Spleen (tissue), 11 donors: ENCODE measurements around the gene TRERF1. TPM values are rescaled to one million over a fixed set of nuclear protein-coding genes. Genes with fewer than 3 reads are reported as not detected.

ENCODE experiments used
- DNase-seq: peaks from one replicate; pipeline ENCODE4 v3.0.0-alpha.2; 2020
- H3K27ac ChIP-seq, 8 donors: fragments of 200-600 bp; sonication (generic) in 7 of 8; 1 replicate in 4 of 8; 2 replicates in 4 of 8; pipeline versions ENCODE4 v1.5.0 to v1.8.0; 2016 to 2021; ENCODE audit warnings: inconsistent platforms in 4 of 8, mild to moderate bottlenecking in 4 of 8, moderate library complexity in 1 of 8
- H3K27me3 ChIP-seq, 7 donors: fragments of 200-600 bp; sonication (generic) in 6 of 7; replicated peaks in 1 of 7; 1 replicate in 4 of 7; 2 replicates in 3 of 7; pipeline versions ENCODE4 v1.5.0 to v1.8.0; 2016 to 2021; ENCODE audit warnings: inconsistent platforms in 3 of 7, mild to moderate bottlenecking in 1 of 7
- H3K36me3 ChIP-seq, 6 donors: fragments of 200-600 bp; sonication (generic) in 5 of 6; 1 replicate in 4 of 6; 2 replicates in 2 of 6; pipeline versions ENCODE4 v1.5.0 to v1.8.0; 2016 to 2021; ENCODE audit warnings: inconsistent platforms in 2 of 6
- H3K4me1 ChIP-seq, 6 donors: fragments of 200-600 bp; sonication (generic) in 5 of 6; 1 replicate in 3 of 6; 2 replicates in 3 of 6; pipeline versions ENCODE4 v1.5.0 to v1.8.0; 2016 to 2021; ENCODE audit warnings: inconsistent platforms in 3 of 6
- H3K4me3 ChIP-seq, 8 donors: fragments of 200-600 bp; sonication (generic) in 7 of 8; 1 replicate in 4 of 8; 2 replicates in 4 of 8; pipeline versions ENCODE4 v1.5.0 to v1.8.0; 2016 to 2021; ENCODE audit warnings: inconsistent platforms in 4 of 8, mild to moderate bottlenecking in 4 of 8, moderate library complexity in 2 of 8
- H3K9me3 ChIP-seq, 8 donors: fragments of 200-600 bp; sonication (generic) in 7 of 8; 1 replicate in 4 of 8; 2 replicates in 4 of 8; pipeline versions ENCODE4 v1.5.0 to v1.8.0; 2016 to 2021; ENCODE audit warnings: inconsistent platforms in 4 of 8
- CTCF ChIP-seq, 11 experiments: fragments of 200-600 bp in 7 of 11; fragments of 450-650 bp in 4 of 11; sonication (generic) in 4 of 11; IDR thresholded peaks in 8 of 11; conservative IDR thresholded peaks in 3 of 11; 1 replicate in 7 of 11; 2 replicates in 4 of 11; pipeline versions ENCODE4 v1.4.0 to v1.8.0; 2016 to 2021; ENCODE audit warnings: antibody characterized with exemption in 11 of 11, inconsistent platforms in 4 of 11, mild to moderate bottlenecking in 1 of 11
- POLR2A ChIP-seq, 3 donors: fragments of 450-650 bp; IDR thresholded peaks; one replicate each; pipeline ENCODE4 v1.5.1; 2017; ENCODE audit warnings: antibody characterized with exemption in 3 of 3, mild to moderate bottlenecking in 1 of 3
- POLR2AphosphoS5 ChIP-seq, 3 donors: sonication (generic); formaldehyde crosslinking; IDR thresholded peaks; one replicate each; pipeline ENCODE4 v1.5.1; 2017; ENCODE audit warnings: antibody characterized with exemption in 3 of 3
- WGBS, 5 donors: extraction: QIAGEN DNeasy Blood & Tissue Kit in 3 of 5; methylation state at CpG; one replicate each; pipeline versions ENCODE4 v1.1.5 to v1.1.7; 2013 to 2018; 5-methylcytosine and 5-hydroxymethylcytosine counted together
- intact Hi-C: fragments of 100-400 bp; cut with DNase I; formaldehyde crosslinking; loops from one replicate; pipeline ENCODE4 v1.15.0; 2023; ENCODE audit warnings: low total_unique reads
- polyA plus RNA-seq, 3 donors: library from polyadenylated mRNA; stranded (reverse); fragments of 200-250 nt; gene quantifications; one replicate each; pipeline ENCODE4 v1.2.1, GENCODE V29; 2013
- total RNA-seq, 7 donors: library from RNA; depleted of rRNA in 3 of 7; stranded (reverse); fragments of >200 nt in 3 of 7; fragmentation: NEBNext Ultra II Directional in 4 of 7; extraction: Animal tissue kit (Norgen Biotek cat#: 25700) in 4 of 7; gene quantifications; one replicate each; pipeline versions ENCODE4 v1.1.0 to v1.2.1, GENCODE V29; 2016 to 2021
- donor health status: healthy with polysubstance abuse.
- donor health status: DM: no; HTN: no; CAD: no; lungs with moderate emphysema.
- donor health status: DM: no; HTN: no; CAD: no.
- donor health status: Bipolar disorder and iron deficiency.
- donor health status: healthy.
- donor health status: DM: no; HTN: no; CAD: no.
- donor health status: DM: yes; HTN: yes; CAD: no.

TRERF1 gene
- total and polyA plus RNA-seq, 10 donors = 1.5 to 16.9 (median 12.4) TPM

GRCh38 chr6:42249279-42249678 is 202.4 kb downstream of the TRERF1 start:
- Histone ChIP-seq H3K36me3 (peaks cover 0 to 91% (median 13%) of the 10 kb centered on the region in 6 donors), H3K4me3 (no peak overlapping the region), H3K9me3 (no peaks in the 10 kb centered on the region), H3K27me3 (no peaks in the 10 kb centered on the region), H3K4me1 (peaks cover 3 to 30% (median 19%) of the 10 kb centered on the region in 6 donors), H3K27ac (no peak overlapping the region)
- no peak for DNase-seq
- TF ChIP-seq POLR2AphosphoS5 (IDR thresholded peaks at IDR 0.05) (no peak), POLR2A (IDR thresholded peaks at IDR 0.05) (no peak), CTCF (IDR thresholded peaks at IDR 0.05 in 8 of 11, conservative IDR thresholded peaks at IDR 0.05 in 3 of 11) (no peak)
- intact Hi-C loops = no loop called here
- WGBS, 5 donors = 39 to 82% (median 58%) methylated on average over 3 of the region's 3 CpGs

DNA sequence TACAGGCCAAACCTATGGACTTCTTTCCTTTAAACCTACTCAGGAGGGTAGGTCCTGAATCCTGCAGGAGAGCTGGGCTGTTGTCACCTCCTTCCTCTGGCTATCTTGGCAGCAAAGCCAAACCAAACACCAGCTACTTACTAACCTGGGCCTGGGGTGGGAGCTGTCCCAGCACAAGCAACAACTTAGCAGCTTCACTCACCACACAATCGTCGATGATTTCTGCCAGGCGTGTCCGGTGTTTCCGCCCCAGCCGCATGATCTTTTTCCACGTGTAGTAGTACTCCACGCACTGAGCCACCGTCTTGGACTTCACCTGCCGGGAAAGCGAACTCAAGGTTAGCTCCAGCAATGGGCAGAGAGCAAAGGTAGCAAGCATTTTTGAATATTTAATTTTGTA is 208.7 kb downstream of the TRERF1 start:
- no peak overlapping the region for H3K27ac ChIP-seq
- 93 to 98% (median 95%) methylated on average over 11 of the region's 11 CpGs for WGBS, 5 donors
- no peak for TF ChIP-seq POLR2A (IDR thresholded peaks at IDR 0.05)
- no peak for TF ChIP-seq POLR2AphosphoS5 (IDR thresholded peaks at IDR 0.05)
- no peak for TF ChIP-seq CTCF (IDR thresholded peaks at IDR 0.05 in 8 of 11, conservative IDR thresholded peaks at IDR 0.05 in 3 of 11)
- H3K4me3 ChIP-seq = no peak overlapping the region
- intact Hi-C loops = no loop called here
- H3K27me3 ChIP-seq = no peaks in the 10 kb centered on the region
- no peak for DNase-seq
- peaks cover 0 to 90% (median 26%) of the 10 kb centered on the region in 6 donors for H3K36me3 ChIP-seq
- no peaks in the 10 kb centered on the region for H3K4me1 ChIP-seq
- no peaks in the 10 kb centered on the region for H3K9me3 ChIP-seq

DNA sequence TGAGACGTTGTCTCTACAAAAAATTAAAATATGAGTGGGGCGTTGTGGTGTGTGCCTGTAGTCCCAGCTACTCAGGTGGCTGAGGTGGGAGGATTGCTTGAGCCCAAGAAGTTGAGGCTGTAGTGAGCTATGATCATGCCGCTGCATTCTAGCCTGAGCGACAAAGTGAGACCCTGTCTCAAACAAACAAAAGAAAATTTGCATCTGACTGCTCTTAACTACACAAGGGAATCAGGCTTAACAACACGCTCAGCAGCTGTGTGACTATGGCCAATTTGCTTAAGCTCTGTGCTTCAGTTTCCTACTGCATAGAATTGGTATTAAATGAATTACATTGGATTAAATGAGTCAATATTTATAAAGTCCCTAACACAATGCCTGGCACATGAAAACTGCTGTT is 209.8 kb downstream of the TRERF1 start:
- Histone ChIP-seq H3K4me3 (no peak overlapping the region), H3K9me3 (no peaks in the 10 kb centered on the region), H3K27me3 (no peaks in the 10 kb centered on the region), H3K4me1 (peaks cover 0 to 9% (median 2%) of the 10 kb centered on the region in 6 donors), H3K36me3 (peaks cover 0 to 89% (median 26%) of the 10 kb centered on the region in 6 donors), H3K27ac (no peak overlapping the region)
- DNase-seq = no peak
- intact Hi-C loops = no loop called here
- no peak for TF ChIP-seq POLR2AphosphoS5 (IDR thresholded peaks at IDR 0.05)
- no peak for TF ChIP-seq CTCF (IDR thresholded peaks at IDR 0.05 in 8 of 11, conservative IDR thresholded peaks at IDR 0.05 in 3 of 11)
- TF ChIP-seq POLR2A (IDR thresholded peaks at IDR 0.05) = no peak
- 84 to 96% (median 87%) methylated on average over 5 of the region's 5 CpGs for WGBS, 5 donors

DNA sequence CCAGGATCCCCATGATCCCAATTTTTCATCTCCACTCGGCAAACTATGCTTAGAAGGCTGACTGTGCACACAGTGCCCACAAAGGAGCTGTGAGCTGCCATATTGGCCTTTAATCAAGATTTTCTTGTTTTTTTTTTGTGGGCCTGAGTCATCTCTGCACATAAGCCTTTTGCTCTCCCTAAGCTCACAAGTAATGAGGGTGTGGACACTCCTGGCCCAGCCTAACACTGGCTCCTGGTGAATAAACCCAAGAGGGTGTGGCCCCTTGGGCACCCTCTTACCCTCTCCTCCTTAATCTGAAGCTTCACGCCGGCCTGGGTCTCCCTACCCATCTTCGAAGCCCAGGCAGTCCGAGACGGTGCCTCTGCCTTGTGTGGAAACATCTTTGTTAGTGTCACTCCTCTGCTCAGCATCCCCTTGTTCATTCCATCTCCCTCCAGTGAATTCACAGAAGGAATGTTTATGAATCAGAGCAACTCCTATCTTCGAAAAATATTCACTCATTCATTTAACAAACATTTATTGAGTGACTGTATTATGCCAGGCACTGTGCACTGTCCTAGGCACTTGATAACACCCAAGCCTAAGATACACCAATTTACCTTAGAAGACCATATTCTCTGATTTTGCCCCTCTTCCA is 211.9 kb downstream of the TRERF1 start:
- 93 to 99% (median 94%) methylated on average over 7 of the region's 7 CpGs for WGBS, 5 donors
- Histone ChIP-seq H3K27ac (no peak overlapping the region), H3K9me3 (no peaks in the 10 kb centered on the region), H3K4me1 (peaks cover 0 to 14% (median 8%) of the 10 kb centered on the region in 6 donors), H3K27me3 (no peaks in the 10 kb centered on the region), H3K4me3 (no peak overlapping the region), H3K36me3 (peaks cover 0 to 87% (median 26%) of the 10 kb centered on the region in 6 donors)
- TF ChIP-seq POLR2A (IDR thresholded peaks at IDR 0.05) = no peak
- no peak for TF ChIP-seq POLR2AphosphoS5 (IDR thresholded peaks at IDR 0.05)
- TF ChIP-seq CTCF (IDR thresholded peaks at IDR 0.05 in 8 of 11, conservative IDR thresholded peaks at IDR 0.05 in 3 of 11) = no peak
- intact Hi-C loops = no loop called here
- DNase-seq = no peak
